NB4 (cell line): ENCODE results near the gene RAD51B.

Experiments
- DNase-seq: peaks from one replicate; pipeline ENCODE4 v3.0.0; 2010; ENCODE audit warnings: low read depth
- H3K4me3 ChIP-seq: one replicate; pipeline ENCODE4 v1.5.1; 2011; ENCODE audit warnings: mild to moderate bottlenecking, low read depth, low read length, moderate library complexity
- CTCF ChIP-seq: IDR thresholded peaks from one replicate; pipeline ENCODE4 v1.5.1; 2012; ENCODE audit warnings: low read depth, low read length
- MYC ChIP-seq: IDR thresholded peaks from 2 replicates; pipeline ENCODE4 v1.6.1; 2011; ENCODE audit warnings: low read depth, low read length
- POLR2A ChIP-seq: IDR thresholded peaks from 2 replicates; pipeline ENCODE4 v1.6.1; 2011; ENCODE audit warnings: mild to moderate bottlenecking; ENCODE audit not compliant: insufficient read length; ENCODE audit errors: extremely low read depth
- TF ChIP-seq, protein P1 (sequence below): IDR thresholded peaks from 2 replicates; pipeline ENCODE4 v1.6.1; 2011; ENCODE audit warnings: low read depth, low read length

Gene RAD51B

GRCh38 chr14:68016255-68016914 is 196.8 kb downstream of the RAD51B start:
- no peak for TF ChIP-seq MYC
- TF ChIP-seq, protein P1, sequence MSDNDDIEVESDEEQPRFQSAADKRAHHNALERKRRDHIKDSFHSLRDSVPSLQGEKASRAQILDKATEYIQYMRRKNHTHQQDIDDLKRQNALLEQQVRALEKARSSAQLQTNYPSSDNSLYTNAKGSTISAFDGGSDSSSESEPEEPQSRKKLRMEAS, result no peak
- no peak for TF ChIP-seq CTCF
- TF ChIP-seq POLR2A, result no peak
- H3K4me3 ChIP-seq, result no peak overlapping the region
- no peak for DNase-seq

DNA sequence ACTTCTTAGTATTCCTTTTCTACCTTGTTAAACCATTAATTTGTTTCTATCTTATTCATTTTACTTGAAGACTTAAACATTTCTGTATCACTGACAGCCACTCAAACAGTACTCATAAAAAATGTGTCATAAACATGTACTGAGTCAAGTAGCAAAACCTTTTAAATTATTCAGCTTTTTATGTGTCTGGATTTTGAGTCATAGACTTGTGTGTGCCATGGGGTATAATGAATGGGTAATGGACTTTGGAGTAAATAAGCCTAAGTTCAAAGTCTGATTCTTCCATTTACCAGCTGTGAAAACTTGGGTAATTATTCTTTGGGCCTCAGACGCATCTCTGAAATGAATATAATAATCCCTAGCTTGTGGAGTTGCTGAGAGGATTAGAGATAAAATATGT is 199.0 kb downstream of the RAD51B start:
- TF ChIP-seq, protein P1, result no peak
- TF ChIP-seq MYC (no peak), POLR2A (no peak), CTCF (no peak)
- no peak overlapping the region for H3K4me3 ChIP-seq
- no peak for DNase-seq

GRCh38 chr14:68020493-68020892 is 200.9 kb downstream of the RAD51B start:
- no peak for TF ChIP-seq POLR2A
- TF ChIP-seq MYC, result no peak
- no peak for TF ChIP-seq CTCF
- TF ChIP-seq, protein P1, result no peak
- no peak overlapping the region for H3K4me3 ChIP-seq
- no peak for DNase-seq

GRCh38 chr14:68020999-68021663 is 201.6 kb downstream of the RAD51B start:
- no peak overlapping the region for H3K4me3 ChIP-seq
- DNase-seq, result no peak
- TF ChIP-seq, protein P1, result no peak
- TF ChIP-seq MYC (no peak), CTCF (no peak), POLR2A (no peak)

DNA sequence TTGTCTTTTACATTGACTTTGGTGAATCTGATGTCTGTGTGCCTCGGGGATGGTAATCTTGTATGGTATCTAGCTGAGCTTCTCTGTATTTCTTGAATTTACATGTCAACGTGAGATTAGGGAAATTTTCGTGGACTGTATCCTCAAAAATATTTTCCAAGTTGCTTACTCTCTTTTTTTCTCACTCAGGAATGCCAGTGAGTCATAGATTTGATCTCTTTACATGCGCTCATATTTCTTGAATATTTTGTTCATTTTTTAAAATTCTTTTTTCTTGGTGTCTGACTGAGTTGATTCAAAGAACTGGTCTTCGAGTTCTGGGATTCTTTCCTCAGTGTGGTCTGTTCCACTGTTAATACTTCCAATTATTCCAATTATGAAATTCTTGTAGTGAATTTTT is 207.7 kb downstream of the RAD51B start:
- no peak overlapping the region for H3K4me3 ChIP-seq
- DNase-seq, result no peak
- TF ChIP-seq, protein P1, result no peak
- no peak for TF ChIP-seq MYC
- TF ChIP-seq CTCF, result no peak
- no peak for TF ChIP-seq POLR2A
